Gastroesophageal sphincter (tissue), 4 donors: ENCODE measurements around the gene DNAJB6. TPM values are rescaled to one million over a fixed set of nuclear protein-coding genes. Genes with fewer than 3 reads are reported as not detected.

ENCODE experiments used
- ATAC-seq: fragments of 150-250 bp; one replicate; pipeline ENCODE4 v1.9.1; 2016; ENCODE audit warnings: mild to moderate bottlenecking, moderate library complexity
- H3K27ac ChIP-seq, 4 donors: fragments of 200-600 bp; sonication (generic) in 3 of 4; 1 replicate in 3 of 4; 2 replicates in 1 of 4; pipeline ENCODE4 v1.5.1; 2016 to 2019
- H3K27me3 ChIP-seq: fragments of 200-600 bp; sonication (generic); one replicate; pipeline ENCODE4 v1.5.1; 2019
- H3K36me3 ChIP-seq, 2 donors: fragments of 200-600 bp; sonication (generic); one replicate each; pipeline ENCODE4 v1.5.1; 2019; ENCODE audit warnings: control low read depth in 1 of 2
- H3K4me1 ChIP-seq, 3 donors: fragments of 200-600 bp; sonication (generic); 1 replicate in 2 of 3; 2 replicates in 1 of 3; pipeline ENCODE4 v1.5.1; 2016 to 2019; ENCODE audit warnings: control low read depth in 2 of 3
- H3K4me3 ChIP-seq, 2 donors: fragments of 200-600 bp; sonication (generic); one replicate each; pipeline ENCODE4 v1.5.1; 2019; ENCODE audit warnings: mild to moderate bottlenecking in 1 of 2, moderate library complexity in 1 of 2
- H3K9me3 ChIP-seq, 3 donors: fragments of 200-600 bp; sonication (generic); one replicate each; pipeline ENCODE4 v1.5.1; 2017 to 2019; ENCODE audit warnings: control low read depth in 2 of 3
- CTCF ChIP-seq, 4 experiments: fragments of 200-600 bp in 2 of 4; fragments of 450-650 bp in 2 of 4; sonication (generic) in 1 of 4; IDR thresholded peaks; one replicate each; pipeline ENCODE4 v1.5.1; 2017 to 2019; ENCODE audit warnings: antibody characterized with exemption in 4 of 4, mild to moderate bottlenecking in 2 of 4, moderate library complexity in 2 of 4
- EP300 ChIP-seq: sonication (generic); formaldehyde crosslinking; IDR thresholded peaks from one replicate; pipeline ENCODE4 v1.6.1; 2017; ENCODE audit warnings: antibody characterized with exemption, mild to moderate bottlenecking
- POLR2A ChIP-seq, 2 donors: fragments of 450-650 bp; IDR thresholded peaks; one replicate each; pipeline ENCODE4 v1.6.1; 2017; ENCODE audit warnings: antibody characterized with exemption in 2 of 2, mild to moderate bottlenecking in 2 of 2, moderate library complexity in 1 of 2
- POLR2AphosphoS5 ChIP-seq: sonication (generic); formaldehyde crosslinking; IDR thresholded peaks from one replicate; pipeline ENCODE4 v1.6.1; 2017; ENCODE audit warnings: antibody characterized with exemption
- WGBS, 2 donors: methylation state at CpG; one replicate each; pipeline ENCODE4 v1.1.5; 2018; ENCODE audit warnings: low coverage in 1 of 2; 5-methylcytosine and 5-hydroxymethylcytosine counted together
- total RNA-seq, 4 donors: library from RNA; depleted of rRNA; stranded (reverse); fragments of >200 nt; gene quantifications; one replicate each; pipeline ENCODE4 v1.1.0, GENCODE V29; 2016

DNAJB6 gene
- total RNA-seq, 4 donors from 2014 or later, result 117 to 195 (median 148) TPM

GRCh38 chr7:157400171-157400860, 63.5 kb downstream of the DNAJB6 start:
- Histone ChIP-seq H3K27ac (no peak overlapping the region), H3K4me1 (peaks cover 0 to 22% (median 5%) of the 10 kb centered on the region in 3 donors), H3K4me3 (no peak overlapping the region), H3K36me3 (peaks cover 0 to 78% of the 10 kb centered on the region in 2 donors), H3K27me3 (no peaks in the 10 kb centered on the region), H3K9me3 (no peaks in the 10 kb centered on the region)
- TF ChIP-seq POLR2AphosphoS5 (no peak), POLR2A (IDR thresholded peaks at IDR 0.05) (no peak), EP300 (no peak), CTCF (IDR thresholded peaks at IDR 0.05) (no peak)
- ATAC-seq, result no peak
- 92 to 95% methylated on average over 16 to 20 of the region's 38 CpGs for WGBS, 2 donors

- Histone ChIP-seq H3K4me3 (no peak overlapping the region), H3K27me3 (no peaks in the 10 kb centered on the region), H3K4me1 (peaks cover 0 to 22% (median 5%) of the 10 kb centered on the region in 3 donors), H3K36me3 (peaks cover 0 to 84% of the 10 kb centered on the region in 2 donors), H3K27ac (no peak overlapping the region), H3K9me3 (no peaks in the 10 kb centered on the region)
- TF ChIP-seq CTCF (IDR thresholded peaks at IDR 0.05) (no peak), POLR2A (IDR thresholded peaks at IDR 0.05) (no peak), POLR2AphosphoS5 (no peak)
- ATAC-seq, result no peak
- WGBS, 2 donors, result 86 to 96% methylated on average over 13 to 23 of the region's 29 CpGs
Observed at GRCh38 chr7:157401567-157402387, 65.0 kb downstream of the DNAJB6 start.

GRCh38 chr7:157402388-157402703, 65.5 kb downstream of the DNAJB6 start:
- H3K9me3 ChIP-seq, result no peaks in the 10 kb centered on the region
- H3K36me3 ChIP-seq, result peaks cover 0 to 84% of the 10 kb centered on the region in 2 donors
- no peak for ATAC-seq
- WGBS, 2 donors, result 96 to 100% methylated on average over 1 to 5 of the region's 12 CpGs
- TF ChIP-seq EP300, result no peak
- TF ChIP-seq POLR2A (IDR thresholded peaks at IDR 0.05), result no peak
- TF ChIP-seq POLR2AphosphoS5, result no peak
- TF ChIP-seq CTCF (IDR thresholded peaks at IDR 0.05), result no peak
- H3K4me3 ChIP-seq, result no peak overlapping the region
- H3K4me1 ChIP-seq, result peaks cover 0 to 20% (median 5%) of the 10 kb centered on the region in 3 donors
- no peak overlapping the region for H3K27ac ChIP-seq
- H3K27me3 ChIP-seq, result no peaks in the 10 kb centered on the region

- WGBS, 2 donors, result 28% methylated on average over 4 of the region's 21 CpGs; no CpG with 5 or more reads in 1 of the 2 donors
- Histone ChIP-seq H3K36me3 (peaks cover 0 to 84% of the 10 kb centered on the region in 2 donors), H3K27ac (no peak overlapping the region)
Observed at GRCh38 chr7:157402911-157403534, 66.2 kb downstream of the DNAJB6 start.

More at GRCh38 chr7:157402911-157403534, 66.2 kb downstream of the DNAJB6 start:
- H3K4me1 ChIP-seq, result peaks cover 0 to 14% (median 4%) of the 10 kb centered on the region in 3 donors
- H3K27me3 ChIP-seq, result no peaks in the 10 kb centered on the region
- TF ChIP-seq POLR2A (IDR thresholded peaks at IDR 0.05) (no peak), CTCF (IDR thresholded peaks at IDR 0.05) (no peak), POLR2AphosphoS5 (no peak), EP300 (no peak)
- ATAC-seq, result no peak
- no peak overlapping the region for H3K4me3 ChIP-seq
- no peaks in the 10 kb centered on the region for H3K9me3 ChIP-seq
